AG04449 (cell line): Measurements from ENCODE around the gene HSD17B10.
"Not testable (repeated sequence)": the region's sequence is repeated elsewhere in the genome, so short reads cannot be mapped to it uniquely, and the experiment has no call there.

Experiments used
- CTCF ChIA-PET: fragments of 350-600 bp; formaldehyde crosslinking; extraction: SDS; loops from one replicate; lab custom pipeline; 2021; ENCODE audit warnings: antibody characterized with exemption; lab: Yijun Ruan, JAX
- POLR2A ChIA-PET: fragments of 400-600, 350-600 bp; formaldehyde crosslinking; extraction: SDS; loops from one replicate; lab custom pipeline; 2020; ENCODE audit warnings: antibody characterized with exemption, inconsistent platforms; lab: Yijun Ruan, JAX
- DNase-seq: peaks from one replicate; pipeline ENCODE4 v3.0.0-alpha.2; 2010; ENCODE audit warnings: low read depth, low spot score
- H3K4me3 ChIP-seq: 2 replicates; pipeline ENCODE4 v1.5.1; 2011; ENCODE audit warnings: low read depth, mild to moderate bottlenecking, control low read depth, low read length
- TF ChIP-seq, protein P1 (sequence below): IDR thresholded peaks from one replicate; pipeline ENCODE4 v1.5.1; 2011; ENCODE audit warnings: mild to moderate bottlenecking, moderate library complexity, low read length, control low read depth, inconsistent platforms; ENCODE audit not compliant: insufficient read depth; ENCODE audit errors: missing control alignments

HSD17B10 gene

GRCh38 chrX:53421125-53421524 lies 13.0 kb downstream of the HSD17B10 start:
- ChIA-PET CTCF (interaction anchor here (1.0 to 1.4 kb wide), 3 partner anchors 16 to 61 kb away, joined by 3 to 5 read pairs (median 3); no protein-coding TSS in a partner anchor), POLR2A (no interaction called here)
- TF ChIP-seq, protein P1, sequence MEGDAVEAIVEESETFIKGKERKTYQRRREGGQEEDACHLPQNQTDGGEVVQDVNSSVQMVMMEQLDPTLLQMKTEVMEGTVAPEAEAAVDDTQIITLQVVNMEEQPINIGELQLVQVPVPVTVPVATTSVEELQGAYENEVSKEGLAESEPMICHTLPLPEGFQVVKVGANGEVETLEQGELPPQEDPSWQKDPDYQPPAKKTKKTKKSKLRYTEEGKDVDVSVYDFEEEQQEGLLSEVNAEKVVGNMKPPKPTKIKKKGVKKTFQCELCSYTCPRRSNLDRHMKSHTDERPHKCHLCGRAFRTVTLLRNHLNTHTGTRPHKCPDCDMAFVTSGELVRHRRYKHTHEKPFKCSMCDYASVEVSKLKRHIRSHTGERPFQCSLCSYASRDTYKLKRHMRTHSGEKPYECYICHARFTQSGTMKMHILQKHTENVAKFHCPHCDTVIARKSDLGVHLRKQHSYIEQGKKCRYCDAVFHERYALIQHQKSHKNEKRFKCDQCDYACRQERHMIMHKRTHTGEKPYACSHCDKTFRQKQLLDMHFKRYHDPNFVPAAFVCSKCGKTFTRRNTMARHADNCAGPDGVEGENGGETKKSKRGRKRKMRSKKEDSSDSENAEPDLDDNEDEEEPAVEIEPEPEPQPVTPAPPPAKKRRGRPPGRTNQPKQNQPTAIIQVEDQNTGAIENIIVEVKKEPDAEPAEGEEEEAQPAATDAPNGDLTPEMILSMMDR = no peak
- peak overlapping the region; percentile 71 for H3K4me3 ChIP-seq
- no peak for DNase-seq

DNA sequence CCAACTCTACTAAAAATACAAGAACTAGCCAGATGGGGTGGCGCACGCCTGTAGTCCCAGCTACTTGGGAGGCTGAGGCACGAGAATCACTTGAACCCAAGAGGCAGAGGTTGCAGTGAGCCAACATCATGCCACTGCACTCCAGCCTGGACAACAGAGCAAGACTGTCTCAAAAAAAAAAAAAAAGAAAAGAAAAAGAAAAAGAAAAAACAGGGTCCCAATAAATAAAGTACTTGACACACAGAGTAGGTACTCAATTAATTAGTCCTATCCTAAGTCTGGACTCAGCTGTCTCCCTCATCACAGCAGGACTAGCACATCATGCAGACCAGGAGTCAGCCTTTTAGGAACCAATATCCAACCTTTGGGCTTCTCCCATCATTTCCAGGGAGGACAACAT lies 13.8 kb downstream of the HSD17B10 start:
- DNase-seq, POLR2A ChIA-PET, H3K4me3 ChIP-seq: not testable (repeated sequence)
- CTCF ChIA-PET = interaction anchor here (1.2 to 1.4 kb wide), 3 partner anchors 17 to 137 kb away, joined by 3 to 5 read pairs (median 3); no protein-coding TSS in a partner anchor

GRCh38 chrX:53412446-53412845 lies 21.7 kb downstream of the HSD17B10 start:
- POLR2A ChIA-PET = no interaction called here
- no peak for DNase-seq
- H3K4me3 ChIP-seq = no peak overlapping the region
- TF ChIP-seq, protein P1 = no peak
- CTCF ChIA-PET = interaction anchor here (1.3 kb wide), 1 partner anchor 99 kb away, joined by 3 read pairs; no protein-coding TSS in a partner anchor

DNA sequence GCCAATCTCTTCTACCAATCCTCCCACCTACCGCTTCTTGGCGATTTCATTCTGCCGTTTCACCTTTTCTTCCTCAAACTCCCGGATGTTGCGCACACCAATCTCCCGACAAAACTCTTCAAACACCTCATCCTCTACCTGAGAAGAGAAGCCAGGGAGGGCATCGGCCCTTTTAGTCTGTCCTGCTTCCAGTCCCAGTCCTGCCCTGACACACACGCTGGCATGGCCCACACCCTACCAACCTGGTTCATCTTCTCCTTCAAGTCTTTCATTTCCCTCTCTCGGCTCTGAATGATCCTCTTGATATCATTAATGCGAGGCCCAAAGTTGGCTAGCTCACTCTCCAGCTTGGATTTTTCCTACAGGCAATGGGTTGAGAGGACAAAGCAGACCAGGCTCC lies 30.6 kb downstream of the HSD17B10 start:
- TF ChIP-seq, protein P1 = no peak
- no peak overlapping the region for H3K4me3 ChIP-seq
- CTCF ChIA-PET = interaction anchor here (0.7 to 1.3 kb wide), 2 partner anchors 91 to 333 kb away, joined by 3 read pairs; no protein-coding TSS in a partner anchor
- POLR2A ChIA-PET = no interaction called here
- DNase-seq = no peak

DNA sequence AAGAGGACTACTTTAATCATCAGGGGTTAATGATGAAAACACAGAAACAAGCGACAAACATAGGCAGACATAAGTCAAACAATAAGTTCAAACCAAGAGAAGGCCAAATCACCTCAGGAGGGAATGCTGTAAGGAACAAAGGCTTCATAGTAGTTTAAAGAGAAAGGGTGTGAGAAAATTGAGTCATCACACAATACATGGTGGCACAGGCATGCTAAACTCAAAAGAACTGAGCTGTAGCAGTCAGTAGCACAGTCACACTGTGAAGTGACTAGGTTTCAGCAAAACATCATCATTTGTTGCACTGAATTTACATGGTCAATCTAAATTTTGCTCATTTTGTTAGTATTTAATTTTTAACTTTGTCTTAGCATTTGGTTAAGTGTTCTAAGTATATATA lies 36.0 kb downstream of the HSD17B10 start:
- ChIA-PET POLR2A (interaction anchor here (1.0 kb wide), 1 partner anchor 24 kb away, joined by 3 read pairs; the partner anchor contains the start of gene SMC1A), CTCF (no interaction called here)
- TF ChIP-seq, protein P1 = no peak
- no peak for DNase-seq
- H3K4me3 ChIP-seq = no peak overlapping the region

- H3K4me3 ChIP-seq = no peak overlapping the region
- POLR2A ChIA-PET = no interaction called here
- CTCF ChIA-PET = interaction anchor here (1.0 kb wide), 1 partner anchor 76 kb away, joined by 3 read pairs; no protein-coding TSS in a partner anchor
- TF ChIP-seq, protein P1 = no peak
- no peak for DNase-seq
Observed at GRCh38 chrX:53395605-53396298, 38.4 kb downstream of the HSD17B10 start.
